NCI-H526 treated with DMSO at 0.1 percent for 48 hours (cell line): Measurements from ENCODE around the gene HPSE.
"Not testable (repeated sequence)": the region's sequence is repeated elsewhere in the genome, so short reads cannot be mapped to it uniquely, and the experiment has no call there.

Experiments used
- DNase-seq: peaks from one replicate; lab custom pipeline; 2025; lab: John Stamatoyannopoulos, UW

The HPSE gene

GRCh38 chr4:83331956-83332355 lies 2.7 kb downstream of the HPSE start:
- DNase-seq = no peak

- DNase-seq = no peak
Observed at GRCh38 chr4:83329521-83330110, 5.0 kb downstream of the HPSE start.

GRCh38 chr4:83328521-83329187 lies 6.0 kb downstream of the HPSE start:
- DNase-seq = no peak

GRCh38 chr4:83326546-83326945 lies 8.1 kb downstream of the HPSE start:
- no peak for DNase-seq

- DNase-seq = not testable (repeated sequence)
Observed at GRCh38 chr4:83325306-83325705, 9.3 kb downstream of the HPSE start.

GRCh38 chr4:83323136-83323535 lies 11.5 kb downstream of the HPSE start:
- no peak for DNase-seq

- DNase-seq = no peak
Observed at GRCh38 chr4:83320548-83320947, 14.1 kb downstream of the HPSE start.

GRCh38 chr4:83318666-83319065 lies 16.0 kb downstream of the HPSE start:
- DNase-seq = no peak

GRCh38 chr4:83317671-83318070 lies 17.0 kb downstream of the HPSE start:
- DNase-seq = no peak

GRCh38 chr4:83316459-83317165 lies 18.0 kb downstream of the HPSE start:
- no peak for DNase-seq

GRCh38 chr4:83315341-83315870 lies 19.2 kb downstream of the HPSE start:
- no peak for DNase-seq

- DNase-seq = no peak
Observed at GRCh38 chr4:83308672-83309071, 26.0 kb downstream of the HPSE start.

- no peak for DNase-seq
Observed at GRCh38 chr4:83307920-83308319, 26.7 kb downstream of the HPSE start.

GRCh38 chr4:83305187-83305586 lies 29.5 kb downstream of the HPSE start:
- no peak for DNase-seq

GRCh38 chr4:83297548-83298260 lies 36.9 kb downstream of the HPSE start:
- no peak for DNase-seq

- DNase-seq = no peak
Observed at GRCh38 chr4:83293305-83294046, 41.2 kb downstream of the HPSE start.

GRCh38 chr4:83290059-83290774 lies 44.4 kb downstream of the HPSE start:
- not testable (repeated sequence) for DNase-seq

- not testable (repeated sequence) for DNase-seq
Observed at GRCh38 chr4:83288381-83288780, 46.3 kb downstream of the HPSE start.

GRCh38 chr4:83285055-83285407 lies 49.6 kb downstream of the HPSE start:
- DNase-seq = no peak

GRCh38 chr4:83284193-83285054 lies 50.2 kb downstream of the HPSE start, which contains the start of gene COQ2:
Gene COQ2, minus strand, starts transcription at chr4:83284798. Its CDS starts 34 bp downstream, at chr4:83284764.
- DNase-seq = peak; percentile 58
